Lower leg skin (tissue), 4 donors: ENCODE data around the gene APP. TPM values are rescaled to one million over a fixed set of nuclear protein-coding genes. Genes with fewer than 3 reads are reported as not detected.

ENCODE experiments used
- DNase-seq, 2 donors: peaks; one replicate each; pipeline ENCODE4 v3.0.0-alpha.2; 2019; ENCODE audit warnings: low spot score in 2 of 2
- H3K4me3 ChIP-seq: fragments of 200-600 bp; sonication (generic); 2 replicates; pipeline ENCODE4 v1.5.1; 2017; ENCODE audit warnings: mild to moderate bottlenecking, low read depth; ENCODE audit not compliant: poor library complexity, severe bottlenecking
- CTCF ChIP-seq, 3 donors: fragments of 450-650 bp; IDR thresholded peaks; one replicate each; pipeline ENCODE4 v1.5.1; 2016; ENCODE audit warnings: antibody characterized with exemption in 3 of 3, mild to moderate bottlenecking in 3 of 3, moderate library complexity in 2 of 3
- POLR2A ChIP-seq, 2 donors: fragments of 450-650 bp; IDR thresholded peaks; one replicate each; pipeline ENCODE4 v1.6.1; 2016 to 2017; ENCODE audit warnings: antibody characterized with exemption in 2 of 2, mild to moderate bottlenecking in 1 of 2, moderate library complexity in 1 of 2
- WGBS, 2 donors: methylation state at CpG; one replicate each; pipeline ENCODE4 v1.1.5; 2018; 5-methylcytosine and 5-hydroxymethylcytosine counted together
- intact Hi-C: fragments of 100-400 bp; cut with DNase I; formaldehyde crosslinking; loops from one replicate; pipeline ENCODE4 v1.15.0; 2023; ENCODE audit warnings: low total_unique reads
- total RNA-seq, 4 donors: library from RNA; depleted of rRNA; stranded (reverse); fragments of >200 nt; gene quantifications; one replicate each; pipeline ENCODE4 v1.1.0, GENCODE V29; 2016

Gene APP
- total RNA-seq, 4 donors from 2014 or later: 240 to 403 (median 331) TPM

GRCh38 chr21:25994758-25995163 is 175.8 kb downstream of the APP start:
- TF ChIP-seq CTCF (IDR thresholded peaks at IDR 0.05) (no peak), POLR2A (IDR thresholded peaks at IDR 0.05) (no peak)
- intact Hi-C loops: no loop called here
- no peak for DNase-seq
- H3K4me3 ChIP-seq: no peak overlapping the region
- WGBS, 2 donors: 79 to 92% methylated on average over 1 of the region's 1 CpG

GRCh38 chr21:25988738-25989137 is 181.8 kb downstream of the APP start:
- DNase-seq: no peak
- intact Hi-C loops: no loop called here
- H3K4me3 ChIP-seq: no peak overlapping the region
- TF ChIP-seq CTCF (IDR thresholded peaks at IDR 0.05) (no peak), POLR2A (IDR thresholded peaks at IDR 0.05) (no peak)
- WGBS, 2 donors: 92 to 93% methylated on average over 7 of the region's 7 CpGs

GRCh38 chr21:25987531-25987930 is 183.0 kb downstream of the APP start:
- no peak overlapping the region for H3K4me3 ChIP-seq
- intact Hi-C loops: no loop called here
- WGBS, 2 donors: 90 to 94% methylated on average over 2 of the region's 2 CpGs
- DNase-seq: no peak
- no peak for TF ChIP-seq CTCF (IDR thresholded peaks at IDR 0.05)
- no peak for TF ChIP-seq POLR2A (IDR thresholded peaks at IDR 0.05)

GRCh38 chr21:25986928-25987327 is 183.6 kb downstream of the APP start:
- WGBS, 2 donors: 76 to 77% methylated on average over 2 of the region's 2 CpGs
- no peak for DNase-seq
- no peak overlapping the region for H3K4me3 ChIP-seq
- TF ChIP-seq CTCF (IDR thresholded peaks at IDR 0.05) (no peak), POLR2A (IDR thresholded peaks at IDR 0.05) (no peak)
- intact Hi-C loops: no loop called here

- no peak for TF ChIP-seq POLR2A (IDR thresholded peaks at IDR 0.05)
- no peak for TF ChIP-seq CTCF (IDR thresholded peaks at IDR 0.05)
- intact Hi-C loops: no loop called here
- WGBS, 2 donors: 81 to 87% methylated on average over 3 of the region's 3 CpGs
- H3K4me3 ChIP-seq: no peak overlapping the region
- DNase-seq: no peak
These were observed 184.6 kb downstream of the APP start for GRCh38 chr21:25985990-25986389.

- DNase-seq: no peak
- TF ChIP-seq CTCF (IDR thresholded peaks at IDR 0.05) (no peak), POLR2A (IDR thresholded peaks at IDR 0.05) (no peak)
- no peak overlapping the region for H3K4me3 ChIP-seq
- 85 to 97% methylated on average over 1 of the region's 1 CpG for WGBS, 2 donors
- intact Hi-C loops: no loop called here
These were observed 186.0 kb downstream of the APP start for GRCh38 chr21:25984538-25984937.
